NT2/D1 (cell line): ENCODE measurements around the gene UBD.

Experiments
- DNase-seq: peaks from one replicate; pipeline ENCODE4 v3.0.0-alpha.2; 2011; ENCODE audit warnings: low read depth, low spot score
- H3K27me3 ChIP-seq: 2 replicates; pipeline ENCODE4 v1.6.0; 2011; ENCODE audit warnings: mild to moderate bottlenecking; ENCODE audit not compliant: insufficient read length, insufficient read depth
- H3K36me3 ChIP-seq: 2 replicates; pipeline ENCODE4 v1.6.1; 2011; ENCODE audit warnings: mild to moderate bottlenecking, low read length, mixed read lengths; ENCODE audit not compliant: insufficient read depth, insufficient read length
- H3K4me1 ChIP-seq: 2 replicates; pipeline ENCODE4 v1.5.1; 2011; ENCODE audit not compliant: insufficient read depth, insufficient read length
- H3K4me3 ChIP-seq: 2 replicates; pipeline ENCODE4 v1.5.1; 2011; ENCODE audit warnings: low read depth; ENCODE audit not compliant: insufficient read length
- H3K9ac ChIP-seq: 2 replicates; pipeline ENCODE4 v1.6.0; 2011; ENCODE audit warnings: low read depth; ENCODE audit not compliant: insufficient read length
- H3K9me3 ChIP-seq: 2 replicates; pipeline ENCODE4 v1.5.1; 2011; ENCODE audit warnings: mild to moderate bottlenecking, low read length; ENCODE audit not compliant: insufficient read depth
- SUZ12 ChIP-seq: IDR thresholded peaks from 2 replicates; pipeline ENCODE4 v1.6.1; 2011; ENCODE audit not compliant: insufficient read length, insufficient read depth; ENCODE audit errors: extremely low read depth
- YY1 ChIP-seq: IDR thresholded peaks from 2 replicates; pipeline ENCODE4 v1.6.1; 2011; ENCODE audit not compliant: insufficient read length, insufficient read depth
- ZNF274 ChIP-seq: IDR thresholded peaks from 2 replicates; pipeline ENCODE4 v1.6.1; 2011; ENCODE audit warnings: mild to moderate bottlenecking, low read depth, low read length

The UBD gene

GRCh38 chr6:29596381-29596900 lies 36.9 kb upstream of the UBD start:
- Histone ChIP-seq H3K9ac (no peak overlapping the region), H3K27me3 (no peaks in the 10 kb centered on the region), H3K9me3 (no peaks in the 10 kb centered on the region), H3K4me1 (peaks cover 3% of the 10 kb centered on the region), H3K36me3 (peaks cover 27% of the 10 kb centered on the region), H3K4me3 (no peak overlapping the region)
- TF ChIP-seq SUZ12 (no peak), ZNF274 (no peak), YY1 (no peak)
- peak; percentile 28 for DNase-seq

GRCh38 chr6:29593199-29593855 lies 33.8 kb upstream of the UBD start:
- TF ChIP-seq YY1 (no peak), SUZ12 (no peak), ZNF274 (no peak)
- Histone ChIP-seq H3K4me1 (peaks cover 3% of the 10 kb centered on the region), H3K4me3 (no peak overlapping the region), H3K27me3 (no peaks in the 10 kb centered on the region), H3K9me3 (no peaks in the 10 kb centered on the region), H3K36me3 (peaks cover under 1% of the 10 kb centered on the region), H3K9ac (no peak overlapping the region)
- no peak for DNase-seq

- peaks cover 2% of the 10 kb centered on the region for H3K36me3 ChIP-seq
Measured at GRCh38 chr6:29591677-29592076, 32.1 kb upstream of the UBD start.

GRCh38 chr6:29590218-29590808 lies 30.8 kb upstream of the UBD start:
- no peak overlapping the region for H3K9ac ChIP-seq
- no peaks in the 10 kb centered on the region for H3K9me3 ChIP-seq
- TF ChIP-seq ZNF274 (no peak), YY1 (no peak), SUZ12 (no peak)
- no peak for DNase-seq
- peaks cover 3% of the 10 kb centered on the region for H3K4me1 ChIP-seq
- peaks cover 4% of the 10 kb centered on the region for H3K36me3 ChIP-seq
- no peaks in the 10 kb centered on the region for H3K27me3 ChIP-seq
- H3K4me3 ChIP-seq, result no peak overlapping the region

More at GRCh38 chr6:29591677-29592076, 32.1 kb upstream of the UBD start:
- TF ChIP-seq SUZ12, result no peak
- no peak for TF ChIP-seq YY1
- TF ChIP-seq ZNF274, result no peak
- peaks cover 3% of the 10 kb centered on the region for H3K4me1 ChIP-seq
- no peak overlapping the region for H3K9ac ChIP-seq
- H3K27me3 ChIP-seq, result no peaks in the 10 kb centered on the region
- no peak overlapping the region for H3K4me3 ChIP-seq
- H3K9me3 ChIP-seq, result no peaks in the 10 kb centered on the region
- DNase-seq, result no peak

GRCh38 chr6:29589423-29590048 lies 30.0 kb upstream of the UBD start:
- DNase-seq, result peak; percentile 22

GRCh38 chr6:29584821-29585220 lies 25.3 kb upstream of the UBD start, which contains the start of gene OR2H2:
OR2H2 (plus strand) TSS chr6:29585121; CDS start chr6:29587945, 2,824 bp downstream.
- TF ChIP-seq SUZ12, result no peak
- TF ChIP-seq YY1, result no peak
- TF ChIP-seq ZNF274, result no peak

More at GRCh38 chr6:29589423-29590048, 30.0 kb upstream of the UBD start:
- TF ChIP-seq SUZ12, result no peak
- no peak for TF ChIP-seq YY1
- TF ChIP-seq ZNF274, result no peak
- Histone ChIP-seq H3K36me3 (peaks cover 4% of the 10 kb centered on the region), H3K4me3 (no peak overlapping the region), H3K9me3 (no peaks in the 10 kb centered on the region), H3K27me3 (no peaks in the 10 kb centered on the region), H3K9ac (no peak overlapping the region), H3K4me1 (peaks cover 3% of the 10 kb centered on the region)

GRCh38 chr6:29577544-29577943 lies 18.0 kb upstream of the UBD start:
- no peaks in the 10 kb centered on the region for H3K36me3 ChIP-seq
- H3K9ac ChIP-seq, result no peak overlapping the region
- TF ChIP-seq YY1, result no peak
- no peak for TF ChIP-seq SUZ12
- TF ChIP-seq ZNF274, result no peak
- no peak overlapping the region for H3K4me3 ChIP-seq
- DNase-seq, result no peak
- no peaks in the 10 kb centered on the region for H3K9me3 ChIP-seq
- H3K27me3 ChIP-seq, result no peaks in the 10 kb centered on the region
- H3K4me1 ChIP-seq, result no peaks in the 10 kb centered on the region

More at GRCh38 chr6:29584821-29585220, 25.3 kb upstream of the UBD start, which contains the start of gene OR2H2:
- DNase-seq, result no peak
- Histone ChIP-seq H3K36me3 (peaks cover 4% of the 10 kb centered on the region), H3K4me1 (no peaks in the 10 kb centered on the region), H3K9ac (no peak within 1 kb of the TSS), H3K9me3 (no peaks in the 10 kb centered on the region), H3K27me3 (no peaks in the 10 kb centered on the region), H3K4me3 (no peak within 1 kb of the TSS)
